Fibroblast of mammary gland (primary cell): ENCODE data around the gene SCAI.

Experiments used
- DNase-seq: peaks from one replicate; pipeline ENCODE4 v3.0.0-alpha.2; 2010; ENCODE audit warnings: low read depth
- H3K4me3 ChIP-seq: 2 replicates; pipeline ENCODE4 v1.5.1; 2011; ENCODE audit warnings: low read depth, mild to moderate bottlenecking, low read length, moderate library complexity; ENCODE audit not compliant: control insufficient read depth
- CTCF ChIP-seq: conservative IDR thresholded peaks from 2 replicates; pipeline ENCODE4 v1.5.1; 2011; ENCODE audit warnings: low read depth, low read length, inconsistent platforms; ENCODE audit not compliant: control insufficient read depth, insufficient read depth

Gene SCAI

GRCh38 chr9:125140576-125140975 is 2.8 kb downstream of the SCAI start:
- no peak overlapping the region for H3K4me3 ChIP-seq
- no peak for DNase-seq
- TF ChIP-seq CTCF, result no peak

GRCh38 chr9:125137200-125137599 is 6.1 kb downstream of the SCAI start:
- DNase-seq, result peak; percentile 88
- no peak overlapping the region for H3K4me3 ChIP-seq
- TF ChIP-seq CTCF, result no peak

- no peak overlapping the region for H3K4me3 ChIP-seq
- no peak for TF ChIP-seq CTCF
- no peak for DNase-seq
These were observed 8.4 kb downstream of the SCAI start for GRCh38 chr9:125134976-125135375.

GRCh38 chr9:125133403-125134329 is 9.7 kb downstream of the SCAI start:
- no peak for TF ChIP-seq CTCF
- no peak overlapping the region for H3K4me3 ChIP-seq
- DNase-seq, result no peak

- no peak for TF ChIP-seq CTCF
- DNase-seq, result no peak
These were observed 11.6 kb downstream of the SCAI start for GRCh38 chr9:125131778-125132177.

GRCh38 chr9:125126019-125126746 is 17.1 kb downstream of the SCAI start:
- DNase-seq, result peak; percentile 100
- H3K4me3 ChIP-seq, result peak overlapping the region; percentile 22
- TF ChIP-seq CTCF, result no peak

More at GRCh38 chr9:125131778-125132177, 11.6 kb downstream of the SCAI start:
- H3K4me3 ChIP-seq, result no peak overlapping the region
